ENCODE data around the gene TRPM5.

GRCh38 chr11:2423157-2424025 is 20.9 kb downstream of the TRPM5 start:
- TF ChIP-seq, protein P1, sequence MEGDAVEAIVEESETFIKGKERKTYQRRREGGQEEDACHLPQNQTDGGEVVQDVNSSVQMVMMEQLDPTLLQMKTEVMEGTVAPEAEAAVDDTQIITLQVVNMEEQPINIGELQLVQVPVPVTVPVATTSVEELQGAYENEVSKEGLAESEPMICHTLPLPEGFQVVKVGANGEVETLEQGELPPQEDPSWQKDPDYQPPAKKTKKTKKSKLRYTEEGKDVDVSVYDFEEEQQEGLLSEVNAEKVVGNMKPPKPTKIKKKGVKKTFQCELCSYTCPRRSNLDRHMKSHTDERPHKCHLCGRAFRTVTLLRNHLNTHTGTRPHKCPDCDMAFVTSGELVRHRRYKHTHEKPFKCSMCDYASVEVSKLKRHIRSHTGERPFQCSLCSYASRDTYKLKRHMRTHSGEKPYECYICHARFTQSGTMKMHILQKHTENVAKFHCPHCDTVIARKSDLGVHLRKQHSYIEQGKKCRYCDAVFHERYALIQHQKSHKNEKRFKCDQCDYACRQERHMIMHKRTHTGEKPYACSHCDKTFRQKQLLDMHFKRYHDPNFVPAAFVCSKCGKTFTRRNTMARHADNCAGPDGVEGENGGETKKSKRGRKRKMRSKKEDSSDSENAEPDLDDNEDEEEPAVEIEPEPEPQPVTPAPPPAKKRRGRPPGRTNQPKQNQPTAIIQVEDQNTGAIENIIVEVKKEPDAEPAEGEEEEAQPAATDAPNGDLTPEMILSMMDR (IDR thresholded peaks at IDR 0.05; ENCODE audit: control extremely low read depth in 1 of 3, insufficient read depth in 1 of 3, low read depth in 1 of 3, low read length in 3 of 3) = no peak
- TF ChIP-seq SIX5 (IDR thresholded peaks at IDR 0.05; ENCODE audit: low read depth, low read length) = no peak
- no peak for TF ChIP-seq CREB1 (IDR thresholded peaks at IDR 0.05)
- TF ChIP-seq CHD2 (IDR thresholded peaks at IDR 0.05; ENCODE audit: low read length) = no peak
- TF ChIP-seq RFX5 (IDR thresholded peaks at IDR 0.05; ENCODE audit: borderline replicate concordance, low read depth, low read length) = no peak
- TF ChIP-seq POLR2AphosphoS5 (IDR thresholded peaks at IDR 0.05; ENCODE audit: low read depth, low read length) = no peak
- TF ChIP-seq CBX8 (IDR thresholded peaks at IDR 0.05; ENCODE audit: borderline replicate concordance, low read depth, low read length) = no peak
- no peak for TF ChIP-seq RAD21 (IDR thresholded peaks at IDR 0.05 in 1 of 2, conservative IDR thresholded peaks at IDR 0.05 in 1 of 2; ENCODE audit: low read depth in 2 of 2, low read length in 2 of 2)
- TF ChIP-seq TEAD4 (IDR thresholded peaks at IDR 0.05; ENCODE audit: low read depth, low read length) = no peak
- TF ChIP-seq BACH1 (IDR thresholded peaks at IDR 0.05; ENCODE audit: low read length) = no peak
- TF ChIP-seq POLR2A (IDR thresholded peaks at IDR 0.05; ENCODE audit: control extremely low read depth in 1 of 2, low read depth in 2 of 2, low read length in 2 of 2) = no peak
- TF ChIP-seq TCF12 (IDR thresholded peaks at IDR 0.05; ENCODE audit: low read depth, low read length) = no peak

Data from H1 (cell line).